Adrenal gland (tissue), 12 donors: Measurements from ENCODE around the gene SCAF8. TPM values are rescaled to one million over a fixed set of nuclear protein-coding genes. Genes with fewer than 3 reads are reported as not detected.

ENCODE experiments used
- DNase-seq, 7 donors: peaks; one replicate each; pipeline ENCODE4 v3.0.0-alpha.2; 2019 to 2020
- H3K27ac ChIP-seq, 5 donors: fragments of 200-600 bp; sonication (generic) in 4 of 5; 1 replicate in 3 of 5; 2 replicates in 2 of 5; pipeline versions ENCODE4 v1.5.1 to v1.8.0; 2016 to 2020; ENCODE audit warnings: mild to moderate bottlenecking in 1 of 5
- H3K27me3 ChIP-seq: fragments of 200-600 bp; 2 replicates; pipeline ENCODE4 v1.8.0; 2021
- H3K36me3 ChIP-seq, 2 donors: fragments of 200-600 bp; replicated peaks in 1 of 2; 1 replicate in 1 of 2; 2 replicates in 1 of 2; pipeline versions ENCODE4 v1.5.1 to v1.8.0; 2018 to 2022
- H3K4me1 ChIP-seq, 2 donors: fragments of 200-600 bp; replicated peaks in 1 of 2; 1 replicate in 1 of 2; 2 replicates in 1 of 2; pipeline versions ENCODE4 v1.5.1 to v1.8.0; 2018 to 2021
- H3K4me3 ChIP-seq, 4 donors: fragments of 200-600 bp; sonication (generic) in 3 of 4; one replicate each; pipeline ENCODE4 v1.5.1; 2016 to 2018
- H3K9me3 ChIP-seq, 3 donors: fragments of 200-600 bp; sonication (generic) in 1 of 3; replicated peaks in 1 of 3; 1 replicate in 2 of 3; 2 replicates in 1 of 3; pipeline versions ENCODE4 v1.5.1 to v1.8.0; 2016 to 2021
- POLR2A ChIP-seq, 2 donors: fragments of 450-650 bp; IDR thresholded peaks; one replicate each; pipeline ENCODE4 v1.6.1; 2017; ENCODE audit warnings: antibody characterized with exemption in 2 of 2, mild to moderate bottlenecking in 2 of 2, moderate library complexity in 1 of 2
- WGBS, 4 donors: extraction: QIAGEN DNeasy Blood & Tissue Kit in 2 of 4; methylation state at CpG; one replicate each; pipeline versions ENCODE4 v1.1.5 to v1.1.7; 2013 to 2017; 5-methylcytosine and 5-hydroxymethylcytosine counted together
- intact Hi-C, 2 donors: fragments of 100-400 bp; cut with DNase I; formaldehyde crosslinking; loops; one replicate each; pipeline versions ENCODE4 v1.14.1 to v1.15.0; 2022 to 2023
- polyA plus RNA-seq, 3 donors: library from polyadenylated mRNA; stranded (reverse); fragments of 200-250 nt in 2 of 3; fragments of 350-450 nt in 1 of 3; fragmentation: Illumina TruSeq in 1 of 3; extraction: RNeasy Lipid Tissue Mini Kit (QIAGEN cat#74804) in 1 of 3; gene quantifications; one replicate each; pipeline ENCODE4 v1.2.3, GENCODE V29; 2013 to 2014
- total RNA-seq, 9 donors: library from RNA; depleted of rRNA in 4 of 9; stranded (reverse); fragments of >200 nt in 4 of 9; fragments of 120-200 nt in 1 of 9; fragmentation: NEBNext Ultra II Directional in 1 of 9; extraction: Animal tissue kit (Norgen Biotek cat#: 25700) in 1 of 9; gene quantifications; one replicate each; pipeline versions ENCODE4 v1.1.0 to v1.2.4, GENCODE V29; 2013 to 2023
- TF ChIP-seq, protein P1 (sequence below), 6 experiments: fragments of 450-650 bp in 4 of 6; fragments of 200-600 bp in 2 of 6; sonication (generic) in 1 of 6; IDR thresholded peaks; 1 replicate in 5 of 6; 2 replicates in 1 of 6; pipeline versions ENCODE4 v1.5.1 to v1.8.0; 2016 to 2021; ENCODE audit warnings: antibody characterized with exemption in 6 of 6, mild to moderate bottlenecking in 2 of 6, moderate library complexity in 1 of 6
- donor health status: healthy with polysubstance abuse.
- donor health status: Bipolar disorder and iron deficiency.
- donor health status: DM: yes; HTN: yes; CAD: no.
- donor health status: DM: no; HTN: no; CAD: no.
- donor health status: DM: no; HTN: no; CAD: no.
- donor health status: DM: yes; HTN: yes; CAD: no.

The SCAF8 gene
- total and polyA plus RNA-seq, 12 donors, result 13.9 to 41.5 (median 34.8) TPM

DNA sequence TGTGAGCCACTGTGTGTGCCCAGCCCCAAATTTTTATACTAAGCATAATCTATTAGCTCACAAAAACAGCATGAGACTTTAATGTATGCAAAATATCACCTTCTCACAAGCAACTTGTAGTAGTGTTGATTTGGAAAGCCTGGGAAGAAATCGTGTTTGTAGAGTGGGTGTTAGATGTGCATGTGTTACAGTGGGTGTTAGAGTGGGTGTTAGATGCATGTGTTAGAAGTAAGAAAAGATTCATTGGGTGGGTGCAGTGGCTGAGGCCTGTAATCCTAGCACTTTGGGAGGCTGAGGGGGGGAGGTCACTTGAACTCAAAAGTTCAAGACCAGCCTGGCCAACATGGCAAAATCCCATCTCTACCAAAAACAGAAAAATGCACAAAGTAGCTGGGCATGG lies 6.3 kb upstream of the SCAF8 start:
- TF ChIP-seq, protein P1, sequence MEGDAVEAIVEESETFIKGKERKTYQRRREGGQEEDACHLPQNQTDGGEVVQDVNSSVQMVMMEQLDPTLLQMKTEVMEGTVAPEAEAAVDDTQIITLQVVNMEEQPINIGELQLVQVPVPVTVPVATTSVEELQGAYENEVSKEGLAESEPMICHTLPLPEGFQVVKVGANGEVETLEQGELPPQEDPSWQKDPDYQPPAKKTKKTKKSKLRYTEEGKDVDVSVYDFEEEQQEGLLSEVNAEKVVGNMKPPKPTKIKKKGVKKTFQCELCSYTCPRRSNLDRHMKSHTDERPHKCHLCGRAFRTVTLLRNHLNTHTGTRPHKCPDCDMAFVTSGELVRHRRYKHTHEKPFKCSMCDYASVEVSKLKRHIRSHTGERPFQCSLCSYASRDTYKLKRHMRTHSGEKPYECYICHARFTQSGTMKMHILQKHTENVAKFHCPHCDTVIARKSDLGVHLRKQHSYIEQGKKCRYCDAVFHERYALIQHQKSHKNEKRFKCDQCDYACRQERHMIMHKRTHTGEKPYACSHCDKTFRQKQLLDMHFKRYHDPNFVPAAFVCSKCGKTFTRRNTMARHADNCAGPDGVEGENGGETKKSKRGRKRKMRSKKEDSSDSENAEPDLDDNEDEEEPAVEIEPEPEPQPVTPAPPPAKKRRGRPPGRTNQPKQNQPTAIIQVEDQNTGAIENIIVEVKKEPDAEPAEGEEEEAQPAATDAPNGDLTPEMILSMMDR (IDR thresholded peaks at IDR 0.05), result no peak
- TF ChIP-seq POLR2A (IDR thresholded peaks at IDR 0.05), result no peak
- 73 to 86% (median 79%) methylated on average over 1 of the region's 1 CpG for WGBS, 4 donors
- Histone ChIP-seq H3K36me3 (no peaks in the 10 kb centered on the region), H3K9me3 (no peaks in the 10 kb centered on the region), H3K4me1 (no peaks in the 10 kb centered on the region), H3K27ac (no peak overlapping the region), H3K27me3 (no peaks in the 10 kb centered on the region), H3K4me3 (no peak overlapping the region)
- DNase-seq, result no peak
- intact Hi-C loops, result no loop called here

DNA sequence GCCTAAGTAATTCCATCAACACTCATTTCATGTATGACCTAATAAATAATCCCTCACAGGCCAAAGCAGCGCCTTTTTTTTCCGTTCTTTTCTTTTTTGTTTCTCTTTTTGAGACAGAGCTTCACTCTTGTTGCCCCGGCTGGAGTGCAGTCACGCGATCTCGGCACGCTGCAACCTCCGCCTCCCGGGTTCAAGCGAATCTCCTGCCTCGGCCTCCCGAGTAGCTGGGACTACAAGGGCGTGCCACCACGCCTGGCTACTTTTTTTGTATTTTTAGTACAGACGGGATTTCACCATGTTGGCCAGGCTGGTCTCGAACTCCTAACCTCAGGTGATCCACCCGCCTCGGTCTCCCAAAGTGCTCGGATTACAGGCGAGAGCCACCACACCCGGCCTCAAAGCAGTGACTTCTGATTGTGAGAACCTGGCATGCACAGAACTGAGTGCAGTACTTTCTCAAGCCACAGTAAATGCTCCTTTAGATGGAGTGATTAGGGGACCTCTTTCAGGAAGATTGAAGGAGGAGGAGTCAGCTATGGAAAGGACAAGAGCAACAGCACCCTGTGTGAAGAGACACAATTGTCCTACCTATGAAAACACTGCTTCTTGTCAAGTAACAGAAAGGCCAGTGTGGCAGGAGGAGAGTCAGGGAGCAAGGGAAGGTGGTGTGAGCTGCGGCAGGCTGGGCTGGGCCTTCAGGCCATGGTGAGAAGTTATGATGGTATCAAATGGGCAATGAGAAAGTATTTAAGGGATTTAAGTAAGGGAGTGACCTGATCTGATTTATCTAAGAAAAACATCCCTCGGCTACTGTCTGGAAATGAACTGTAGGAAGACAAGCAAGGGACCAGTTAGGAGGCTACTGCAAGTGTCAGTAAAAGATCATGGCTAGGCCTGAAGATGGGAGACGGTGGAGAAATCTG lies 1.7 kb upstream of the SCAF8 start:
- no peak for TF ChIP-seq POLR2A (IDR thresholded peaks at IDR 0.05)
- TF ChIP-seq, protein P1 (IDR thresholded peaks at IDR 0.05), result no peak
- no peak overlapping the region for H3K4me3 ChIP-seq
- H3K4me1 ChIP-seq, result peaks cover 9 to 29% of the 10 kb centered on the region in 2 donors
- H3K27me3 ChIP-seq, result no peaks in the 10 kb centered on the region
- H3K36me3 ChIP-seq, result no peaks in the 10 kb centered on the region
- H3K27ac ChIP-seq, result no peak overlapping the region
- WGBS, 4 donors, result 92 to 95% (median 93%) methylated on average over 24 of the region's 24 CpGs
- no peak for DNase-seq
- no peaks in the 10 kb centered on the region for H3K9me3 ChIP-seq
- intact Hi-C loops, result loop anchor here (2.0 to 10.0 kb wide), 2 partner anchors 73 kb away; no protein-coding TSS in a partner anchor

DNA sequence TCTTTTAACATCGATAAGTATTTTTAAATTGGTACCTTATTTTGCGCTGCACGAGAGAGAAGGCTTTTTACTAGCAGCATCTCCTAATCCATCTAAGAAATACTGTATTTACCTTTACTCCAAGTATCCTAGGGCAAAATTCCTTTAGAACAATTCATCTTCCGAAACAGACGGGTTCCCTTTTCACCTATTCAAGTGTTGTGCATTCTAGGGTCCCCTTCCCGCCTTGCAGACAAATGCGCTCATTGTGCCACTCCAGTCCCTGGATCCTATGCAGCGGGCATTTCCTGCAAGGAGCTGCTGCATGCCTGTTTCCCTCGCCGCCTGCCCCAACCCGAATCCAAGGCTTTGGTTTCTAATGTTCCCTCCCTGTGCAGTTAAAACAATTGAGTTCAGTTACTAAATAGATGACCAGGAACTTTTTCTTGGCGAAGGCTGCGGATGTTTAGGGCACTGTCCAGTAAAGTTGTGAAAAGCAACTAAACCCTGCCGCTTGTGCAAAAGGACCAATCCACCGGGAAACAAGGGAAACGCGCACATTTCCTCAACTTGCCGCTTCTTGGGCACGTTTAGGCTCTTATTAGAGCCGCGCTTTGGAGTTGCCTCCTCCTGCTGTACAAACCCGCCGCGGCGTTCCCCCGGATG lies 556 bp upstream of the SCAF8 start:
- TF ChIP-seq POLR2A (IDR thresholded peaks at IDR 0.05), result no peak
- TF ChIP-seq, protein P1 (IDR thresholded peaks at IDR 0.05), result no peak
- H3K27ac ChIP-seq, result peak overlapping the region in 4 of 5 donors; percentile 96 to 100 (median 100)
- DNase-seq, result peak; percentile 29 to 72 (median 42)
- H3K4me1 ChIP-seq, result peaks cover 11 to 39% of the 10 kb centered on the region in 2 donors
- no peaks in the 10 kb centered on the region for H3K27me3 ChIP-seq
- H3K36me3 ChIP-seq, result no peaks in the 10 kb centered on the region
- WGBS, 4 donors, result 8 to 10% (median 9%) methylated on average over 21 to 26 of the region's 26 CpGs
- intact Hi-C loops, result loop anchor here (2.0 to 10.0 kb wide), 2 partner anchors 72 kb away; no protein-coding TSS in a partner anchor
- H3K9me3 ChIP-seq, result no peaks in the 10 kb centered on the region
- peak overlapping the region in 2 of 4 donors; percentile 91 to 100 for H3K4me3 ChIP-seq
